NCI-H82 treated with DMSO at 0.1 percent for 48 hours (cell line): Measurements from ENCODE around the gene THADA.
A peak's percentile ranks its signal among the peaks of the same experiment; 100 is the strongest.
"Not testable (repeated sequence)": the region's sequence is repeated elsewhere in the genome, so short reads cannot be mapped to it uniquely, and the experiment has no call there.

ENCODE experiments used
- DNase-seq: peaks from one replicate; lab custom pipeline; 2025; ENCODE audit not compliant: unreplicated experiment; lab: John Stamatoyannopoulos, UW

THADA gene

DNA sequence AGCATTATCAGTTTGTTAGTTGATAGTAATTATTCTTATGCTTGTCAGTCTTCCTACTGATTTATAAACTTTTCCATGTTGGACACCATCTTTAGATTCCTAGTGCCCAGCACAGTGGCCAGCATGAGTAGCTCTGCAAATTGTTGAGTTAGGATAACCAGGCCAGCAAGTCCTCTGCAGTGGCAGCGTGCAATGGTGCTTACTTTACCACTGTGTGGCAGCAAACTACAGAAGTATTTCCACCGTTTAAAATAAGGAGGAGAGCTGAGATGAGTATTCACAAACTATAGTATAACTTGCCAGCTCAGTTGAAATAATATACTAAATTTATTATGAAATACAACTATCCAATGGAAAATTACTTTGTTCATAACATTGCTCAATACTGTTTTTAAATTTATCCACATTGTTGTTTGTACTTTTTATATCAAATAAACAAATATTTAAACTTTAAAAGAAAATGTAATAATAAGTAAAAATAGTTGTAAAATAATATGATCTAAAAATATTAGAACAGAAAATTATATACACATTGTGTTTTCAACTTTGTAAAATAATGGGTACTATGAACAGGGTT lies 9.3 kb upstream of the THADA start:
- DNase-seq = peak; percentile 10

DNA sequence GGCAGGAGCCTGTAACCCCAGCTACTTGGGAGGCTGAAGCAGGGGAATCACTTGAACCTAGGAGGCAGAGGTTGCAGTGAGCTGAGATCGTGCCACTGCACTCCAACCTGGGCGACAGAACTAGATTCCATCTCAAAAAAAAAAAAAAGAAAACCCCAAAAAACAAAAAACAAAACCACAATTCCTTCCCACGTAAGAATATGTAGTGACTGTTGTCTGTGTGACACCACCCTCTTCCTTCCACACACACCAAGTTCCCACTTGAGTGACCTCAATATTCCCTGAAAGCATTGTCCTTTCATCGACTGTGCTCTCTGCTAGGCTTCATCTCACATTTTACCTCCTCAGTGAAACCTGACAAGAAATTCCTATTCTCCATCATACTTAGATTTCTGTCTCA lies 8.8 kb upstream of the THADA start:
- no peak for DNase-seq

DNA sequence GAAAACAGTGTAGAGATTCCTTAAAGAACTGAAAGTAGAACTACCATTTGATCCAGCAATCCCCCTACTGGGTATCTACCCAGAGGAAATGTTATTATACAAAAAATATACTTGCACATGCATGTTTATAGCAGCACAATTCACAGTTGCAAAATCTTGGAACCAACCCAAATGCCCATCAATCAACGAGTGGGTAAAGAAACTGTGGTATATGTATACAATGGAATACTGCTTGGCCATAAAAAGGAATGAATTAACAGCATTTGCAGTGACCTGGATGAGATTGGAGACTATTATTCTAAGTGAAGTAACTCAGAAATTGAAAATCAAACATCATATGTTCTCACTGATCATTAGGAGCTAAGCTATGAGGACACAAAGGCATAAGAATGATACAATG lies 4.8 kb upstream of the THADA start:
- not testable (repeated sequence) for DNase-seq

DNA sequence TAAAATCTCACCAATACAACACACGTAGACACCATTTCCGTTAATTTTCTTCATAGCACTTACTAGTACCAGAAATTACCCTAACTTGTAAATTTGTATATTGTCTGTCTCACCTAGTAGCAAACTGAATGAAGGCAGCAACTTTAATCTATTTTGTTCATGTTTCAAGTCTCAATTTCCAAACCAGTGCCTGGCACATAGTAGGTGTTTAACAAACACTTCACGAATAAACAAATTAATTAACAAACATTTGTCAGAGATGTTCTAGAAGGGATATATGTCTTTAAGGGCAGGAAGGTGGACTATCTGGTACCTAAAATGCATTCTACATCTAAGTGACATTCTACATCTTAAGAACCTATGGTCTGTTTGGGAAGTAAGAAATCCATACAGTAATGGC lies 963 bp downstream of the THADA start:
- DNase-seq = no peak

DNA sequence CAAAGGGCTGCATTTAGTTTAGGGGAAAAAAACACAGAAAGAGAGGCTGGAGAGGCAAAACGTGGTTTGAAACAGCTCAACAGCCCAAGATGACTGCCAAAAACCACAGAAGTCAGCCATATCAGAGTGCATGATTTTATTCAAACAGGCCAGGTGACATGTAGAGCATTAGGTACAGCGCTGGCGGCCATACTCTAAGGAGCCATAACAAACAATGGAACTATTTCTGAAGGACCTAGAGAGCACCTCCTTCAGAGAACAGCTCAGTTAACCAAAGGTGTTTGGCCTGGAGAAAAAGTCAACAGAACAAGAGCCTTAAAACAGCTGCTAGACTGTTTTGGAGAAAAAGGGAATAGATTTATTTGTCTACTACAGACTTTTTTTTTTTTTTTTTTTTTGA lies 2.6 kb downstream of the THADA start:
- DNase-seq = no peak

DNA sequence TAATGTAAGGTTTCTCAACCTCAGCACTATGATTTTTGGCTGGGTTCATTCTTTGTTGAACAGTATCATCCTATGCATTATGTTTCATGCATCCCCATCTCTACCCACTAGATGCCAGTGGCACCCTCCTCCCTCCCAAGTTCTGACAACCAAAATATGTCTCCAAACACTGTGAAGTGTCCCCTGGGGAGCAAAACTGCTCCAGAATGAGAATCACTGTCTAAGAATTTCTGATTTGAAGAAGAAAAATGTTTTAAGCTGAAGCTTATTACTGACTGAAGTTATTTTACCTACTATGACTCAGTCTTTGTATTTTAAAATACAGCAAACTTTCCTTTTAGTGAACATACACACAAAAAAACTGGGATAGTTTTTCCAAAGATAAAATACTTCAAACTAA lies 3.4 kb downstream of the THADA start:
- no peak for DNase-seq

DNA sequence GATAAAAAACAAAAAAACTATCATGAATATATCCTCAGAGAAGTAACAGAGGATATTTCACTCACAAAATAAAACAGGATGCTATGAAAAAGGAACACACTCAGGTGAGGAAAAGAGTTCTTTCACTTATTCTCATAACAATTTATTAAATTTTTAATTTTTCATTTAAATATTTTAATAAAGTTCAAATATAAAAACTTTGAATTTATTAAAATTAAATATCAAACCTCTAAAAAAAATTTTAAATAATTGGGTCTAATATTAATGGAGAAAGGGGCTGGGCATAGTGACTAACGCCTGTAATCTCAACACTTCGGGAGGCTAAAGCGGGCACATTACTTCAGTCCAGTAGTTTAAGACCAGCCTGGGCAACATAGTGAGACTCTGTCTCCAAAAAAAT lies 10.1 kb downstream of the THADA start:
- no peak for DNase-seq

DNA sequence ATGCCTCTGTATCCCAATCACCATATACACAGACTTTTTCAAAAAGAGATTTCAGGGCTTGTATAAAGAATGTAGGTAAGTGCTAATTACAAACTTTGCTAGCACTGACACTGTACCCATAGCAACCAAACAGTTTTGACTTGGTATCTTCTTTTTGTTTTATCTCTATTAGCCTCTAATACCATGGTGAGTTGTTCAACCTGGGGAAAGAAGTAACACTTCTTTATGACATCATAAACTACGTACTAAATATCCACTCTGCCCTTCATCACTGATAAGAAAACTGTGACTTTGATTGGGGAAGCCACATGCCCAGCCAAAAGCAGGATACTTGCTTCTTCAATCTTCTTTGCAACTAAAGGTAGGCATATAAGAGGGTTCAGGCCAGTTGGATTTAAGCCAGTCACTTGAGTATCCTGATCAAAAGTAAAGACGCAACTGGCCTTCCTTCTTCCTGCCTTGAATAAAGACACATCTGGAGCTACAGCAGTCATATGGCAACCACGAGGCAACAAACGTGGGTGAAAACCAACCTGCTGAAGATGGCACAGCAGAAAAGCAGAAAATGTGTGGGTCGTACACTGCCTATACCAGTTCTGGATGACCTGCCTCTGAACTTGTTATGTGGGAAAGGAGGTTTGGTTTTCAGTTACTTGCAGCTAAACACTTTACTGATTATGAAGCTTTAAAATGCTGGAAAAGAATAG lies 16.4 kb downstream of the THADA start:
- DNase-seq = no peak

DNA sequence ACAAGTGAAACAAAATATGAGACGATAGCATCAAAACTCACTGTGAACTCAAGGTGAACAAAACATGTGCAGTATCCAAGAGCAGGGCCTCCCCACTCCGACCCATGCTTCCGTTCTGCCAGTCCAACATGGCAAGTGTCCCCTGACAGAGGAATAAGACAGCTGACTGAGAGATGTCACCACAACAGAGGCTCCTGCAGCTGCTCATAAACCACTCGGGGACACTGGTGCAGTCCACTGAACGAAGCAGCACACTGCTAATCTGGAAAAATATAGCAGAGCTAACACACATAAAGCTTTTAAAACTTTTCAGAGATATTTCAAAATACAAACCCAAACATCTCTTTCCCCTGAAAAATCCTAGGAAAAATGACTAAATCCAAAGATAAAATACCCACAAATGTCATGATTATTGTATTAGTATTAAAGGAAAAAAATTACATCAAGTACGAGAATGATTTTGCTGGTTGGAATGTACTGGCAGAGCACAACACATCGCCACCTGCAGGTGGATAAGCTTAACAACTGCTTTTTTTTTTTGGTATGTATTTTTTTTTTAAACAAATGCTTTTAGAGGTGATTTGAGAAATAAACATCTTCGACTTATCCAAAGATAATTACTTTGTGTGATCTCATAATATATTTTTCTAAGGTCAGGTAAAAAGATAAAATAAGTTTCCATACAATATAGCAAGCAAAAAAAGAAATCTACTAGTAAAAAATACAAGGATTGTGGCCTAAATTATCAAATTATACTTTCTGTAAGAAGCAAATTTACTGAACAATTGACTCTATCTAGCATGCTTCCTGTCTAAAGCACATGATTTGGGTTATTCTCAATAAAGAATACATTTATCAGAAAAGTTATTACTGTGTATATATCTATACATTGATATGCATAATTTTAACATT lies 18.6 kb downstream of the THADA start:
- DNase-seq = peak; percentile 23

DNA sequence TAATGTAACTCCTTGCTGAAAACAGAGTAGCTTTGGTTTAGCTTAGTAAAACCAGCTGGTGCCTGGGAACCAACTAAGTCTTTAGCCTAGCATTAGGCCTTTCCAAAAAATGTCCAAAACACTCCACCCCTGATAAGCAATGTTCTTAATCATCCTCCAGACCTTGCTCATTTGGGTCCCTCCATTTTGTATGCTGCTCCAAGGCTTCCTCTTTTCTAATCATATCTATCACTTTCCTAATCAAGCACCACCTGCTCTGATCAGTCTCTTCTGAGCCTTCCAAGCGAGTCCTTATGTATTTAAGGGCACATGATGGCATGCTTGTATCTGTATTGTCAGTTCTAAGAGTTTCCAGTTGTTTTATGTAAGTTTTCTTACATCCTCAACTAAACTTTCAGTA lies 23.6 kb downstream of the THADA start:
- no peak for DNase-seq

DNA sequence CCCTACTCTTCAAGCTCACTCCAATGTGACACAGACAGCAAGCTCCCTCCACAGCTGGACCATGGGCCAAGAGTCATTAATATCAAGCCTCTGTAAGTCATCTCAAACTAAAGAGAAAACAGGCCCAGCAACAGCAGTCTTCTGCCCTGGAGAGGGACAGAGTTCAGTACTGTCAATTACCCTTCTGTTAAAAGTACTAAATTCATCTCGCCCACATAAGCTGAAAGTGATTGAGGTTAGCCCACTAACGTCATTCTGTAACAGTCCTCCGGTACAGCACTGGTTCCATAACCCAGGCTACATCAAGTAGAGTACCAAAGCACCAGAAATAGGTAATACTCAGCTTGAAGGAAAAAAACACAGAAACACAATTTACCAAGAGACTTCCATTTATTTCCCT lies 25.9 kb downstream of the THADA start:
- DNase-seq = no peak

DNA sequence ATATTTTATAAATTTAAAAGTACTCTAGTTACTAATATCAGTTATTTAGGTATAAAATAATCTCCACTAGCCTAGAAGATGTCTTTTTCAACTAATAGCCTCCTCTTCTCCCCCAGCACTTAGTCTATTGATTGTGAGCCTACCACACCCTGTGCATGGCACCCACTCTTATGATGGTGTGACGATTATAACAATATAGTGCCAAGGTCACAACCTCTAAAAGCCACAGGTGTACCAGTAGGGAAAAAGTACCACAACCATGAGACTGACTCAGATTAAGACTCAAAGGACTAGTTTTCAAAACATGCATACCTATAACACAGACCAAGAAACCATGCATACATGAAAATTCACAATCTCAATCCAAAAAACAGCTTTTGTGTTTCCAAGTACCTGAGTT lies 27.6 kb downstream of the THADA start:
- DNase-seq = no peak

DNA sequence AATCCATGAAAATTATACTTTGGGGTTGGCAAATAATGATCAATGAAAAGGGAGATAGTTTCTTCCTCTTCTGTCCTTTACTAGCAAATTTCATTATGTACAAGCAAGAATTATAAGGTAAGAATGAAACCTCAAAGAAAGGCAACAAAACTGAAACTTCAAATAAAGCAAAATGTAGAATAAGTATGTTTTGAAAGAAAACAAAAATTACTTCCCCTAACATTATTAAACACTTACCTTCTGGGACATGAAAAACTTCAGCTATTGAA lies 29.4 kb downstream of the THADA start:
- no peak for DNase-seq

DNA sequence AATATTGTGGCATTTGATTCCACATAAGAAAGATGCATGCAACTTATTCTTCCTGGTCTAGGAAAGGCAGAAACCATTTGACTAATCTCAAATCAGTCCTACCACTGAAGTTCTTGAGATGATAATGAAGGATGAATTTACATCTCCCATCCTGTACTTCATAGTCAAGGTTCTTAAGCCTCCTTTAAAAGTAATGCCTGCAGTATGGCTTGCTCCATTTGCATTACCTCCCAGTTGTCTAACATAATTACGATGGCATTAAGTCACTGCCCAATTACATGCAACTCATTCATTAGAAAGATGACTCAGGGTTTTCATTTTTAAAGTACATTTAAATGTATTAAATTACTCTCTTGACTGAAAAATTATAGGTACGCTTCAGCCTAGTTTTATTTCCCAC lies 32.2 kb downstream of the THADA start:
- DNase-seq = no peak

DNA sequence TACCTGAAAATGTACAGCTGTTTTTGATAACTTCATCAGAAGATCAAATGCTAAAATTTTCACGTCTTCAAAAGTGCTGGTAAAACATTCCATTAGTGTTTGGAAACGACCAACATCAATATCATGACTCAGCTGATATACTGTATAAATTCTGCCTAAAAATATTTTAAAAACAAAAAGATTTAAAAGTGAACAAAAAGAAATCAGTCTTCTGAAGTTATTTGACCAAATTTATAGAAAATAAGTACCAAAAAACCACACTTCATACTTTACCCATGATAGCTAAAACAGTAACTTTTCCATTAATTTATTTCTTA lies 35.6 kb downstream of the THADA start:
- no peak for DNase-seq

DNA sequence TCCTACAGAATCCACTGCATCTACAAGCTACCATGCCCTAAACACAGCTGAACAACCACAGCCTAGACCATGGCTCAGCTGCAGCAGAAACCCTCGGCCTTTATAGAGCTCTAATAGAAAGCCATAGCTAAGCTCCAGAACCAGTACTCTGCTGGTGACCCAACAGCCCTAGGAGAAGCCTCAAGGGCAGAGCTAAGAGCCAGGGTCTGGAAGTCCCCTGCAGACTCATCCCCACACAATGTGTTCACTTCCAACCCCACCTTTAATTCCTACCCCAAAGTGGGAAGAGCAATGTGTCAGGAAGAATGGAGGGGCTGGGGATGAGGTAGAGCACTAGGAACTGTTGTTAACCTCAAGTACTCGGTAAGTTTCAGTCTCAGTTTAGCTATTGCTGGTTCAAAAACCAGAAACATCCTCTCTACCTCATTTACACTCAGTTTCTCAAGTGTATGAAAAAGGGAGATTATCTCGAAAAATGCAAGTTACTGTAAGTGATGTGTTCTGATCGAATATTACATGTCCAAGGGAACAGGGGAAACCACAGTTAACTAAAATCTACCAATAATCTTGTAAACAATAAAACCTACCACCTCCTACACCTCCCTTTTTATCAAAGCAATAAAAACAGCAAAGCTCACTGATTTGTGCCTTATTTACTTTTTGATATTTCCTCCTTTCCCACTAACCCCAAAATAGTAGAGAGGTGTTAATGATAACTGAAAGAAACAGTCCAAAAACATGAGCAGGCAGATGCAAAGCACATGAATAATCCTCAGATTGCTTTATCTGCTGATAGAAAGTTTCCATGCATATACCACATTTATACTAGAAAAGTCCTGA lies 36.2 kb downstream of the THADA start:
- DNase-seq = no peak

DNA sequence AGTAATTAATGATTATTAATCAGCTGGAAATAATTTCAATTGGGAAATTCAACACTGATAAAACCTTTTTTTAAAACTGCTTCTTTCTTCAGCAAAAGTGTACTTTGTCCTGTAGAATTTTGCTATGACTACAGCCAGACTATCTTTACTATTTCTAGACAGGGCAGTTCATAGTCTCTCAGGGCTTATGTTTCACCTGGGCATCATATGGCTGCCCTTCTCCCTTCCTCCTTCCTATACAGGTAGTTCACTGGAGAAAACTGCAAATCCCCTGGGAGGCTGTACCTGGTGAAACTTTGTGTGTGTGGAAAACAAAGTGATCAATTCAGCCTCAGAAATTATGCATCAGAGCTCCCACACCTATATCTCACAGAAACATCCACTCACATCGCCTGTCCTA lies 38.6 kb downstream of the THADA start:
- DNase-seq = no peak

DNA sequence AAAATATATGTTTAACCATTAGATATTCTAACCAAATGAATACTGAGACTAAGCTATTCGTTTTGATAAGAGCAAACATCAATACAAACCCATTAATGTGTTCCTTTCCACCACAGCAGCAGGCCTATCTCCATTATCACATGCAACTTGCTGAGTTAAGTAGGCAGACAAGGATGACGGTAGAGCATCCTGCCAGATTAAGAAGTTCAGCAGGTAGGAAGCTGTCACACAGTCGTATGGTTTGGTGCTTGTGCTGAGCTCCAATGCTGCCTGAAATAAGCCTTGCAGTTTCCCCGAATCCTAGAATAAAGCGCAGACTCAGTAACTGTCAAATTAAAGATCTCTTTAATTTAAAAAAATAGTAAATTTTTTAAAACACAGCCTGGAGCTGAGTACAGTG lies 39.6 kb downstream of the THADA start:
- no peak for DNase-seq

DNA sequence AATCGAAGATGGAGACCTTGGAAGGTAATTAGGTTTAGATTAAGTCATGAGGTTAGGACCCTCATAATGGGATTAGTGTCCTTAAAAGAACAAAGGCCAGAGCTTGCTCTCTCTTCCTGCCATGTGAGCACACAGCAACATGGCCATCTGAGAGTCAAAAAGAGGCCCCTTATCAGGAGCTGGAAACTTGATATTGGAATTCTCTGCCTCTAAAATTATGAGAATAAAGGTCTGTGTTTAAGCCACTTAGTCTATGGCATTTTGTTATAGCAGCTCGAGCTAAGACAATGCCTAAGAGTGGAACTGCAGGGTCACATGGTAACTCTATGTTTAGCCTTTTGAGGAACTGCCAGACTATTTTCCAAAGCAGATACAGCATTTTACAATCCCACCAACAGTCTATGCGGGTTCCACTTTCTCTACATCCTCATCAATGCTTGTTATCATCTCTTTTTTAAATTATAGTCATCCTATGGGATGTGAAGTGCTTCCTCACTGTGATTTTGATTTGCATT lies 42.4 kb downstream of the THADA start:
- DNase-seq = peak; percentile 90

DNA sequence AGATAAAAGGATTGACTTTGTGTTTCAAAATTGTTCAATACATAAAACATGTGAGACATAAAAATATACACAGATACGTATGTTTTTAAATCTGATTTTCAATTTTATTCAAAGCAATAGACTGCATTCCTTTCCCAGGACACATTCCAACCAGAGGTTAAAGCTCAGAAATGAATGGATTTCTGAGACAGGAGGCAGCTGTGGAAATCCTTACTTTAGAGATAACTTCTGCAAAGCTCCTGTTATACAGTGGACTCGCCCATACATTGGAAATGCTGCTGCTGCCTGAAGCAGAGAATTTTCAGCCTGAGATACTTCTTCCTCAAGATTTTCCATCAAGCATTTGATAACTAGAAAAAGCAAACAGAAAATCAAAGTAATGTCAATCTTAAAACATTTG lies 43.8 kb downstream of the THADA start:
- no peak for DNase-seq

DNA sequence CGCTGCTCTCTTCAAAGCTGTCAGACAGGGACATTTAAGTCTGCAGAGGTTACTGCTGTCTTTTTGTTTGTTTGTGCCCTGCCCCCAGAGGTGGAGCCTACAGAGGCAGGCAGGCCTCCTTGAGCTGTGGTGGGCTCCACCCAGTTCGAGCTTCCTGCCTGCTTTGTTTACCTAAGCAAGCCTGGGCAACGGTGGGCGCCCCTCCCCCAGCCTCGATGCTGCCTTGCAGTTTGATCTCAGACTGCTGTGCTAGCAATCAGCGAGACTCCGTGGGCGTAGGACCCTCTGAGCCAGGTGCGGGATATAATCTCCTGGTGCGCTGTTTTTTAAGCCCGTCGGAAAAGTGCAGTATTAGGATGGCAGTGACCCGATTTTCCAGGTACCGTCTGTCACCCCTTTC lies 47.5 kb downstream of the THADA start:
- not testable (repeated sequence) for DNase-seq
